GM18505 (cell line): ENCODE results near the gene ST3GAL3.

Source experiments
- ATAC-seq: cut with Tn5 transposase; IDR thresholded peaks from one replicate; pipeline ENCODE4 v1.9.1; 2021; ENCODE audit not compliant: unreplicated experiment
- POLR2A ChIP-seq: IDR thresholded peaks from 4 replicates; pipeline ENCODE4 v1.6.1; 2011; ENCODE audit warnings: borderline replicate concordance; ENCODE audit not compliant: insufficient read depth, insufficient read length; ENCODE audit errors: extremely low read depth

The ST3GAL3 gene

GRCh38 chr1:43797891-43798290, 90.6 kb downstream of the ST3GAL3 start:
- no peak for TF ChIP-seq POLR2A
- ATAC-seq, result no peak

GRCh38 chr1:43799656-43800635, 92.6 kb downstream of the ST3GAL3 start:
- no peak for TF ChIP-seq POLR2A
- ATAC-seq, result no peak

DNA sequence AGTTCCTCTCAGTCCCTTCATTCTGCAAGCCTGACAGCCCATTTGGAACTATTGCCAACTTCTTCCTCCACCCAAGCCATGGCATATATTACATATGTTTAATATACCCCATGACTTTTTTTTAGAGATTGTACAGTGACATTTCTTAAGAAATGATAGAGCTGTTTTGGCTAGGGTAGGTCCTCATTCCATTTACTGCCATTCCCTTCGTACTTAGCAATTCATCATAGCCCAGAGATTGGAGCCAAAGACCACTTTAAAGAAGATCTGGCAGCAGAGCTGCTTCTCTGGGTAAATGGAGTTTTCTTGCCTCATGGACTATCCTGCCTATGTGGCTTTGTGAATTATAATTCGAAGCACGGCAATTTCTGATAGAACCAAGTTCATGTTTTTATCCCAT, 93.4 kb downstream of the ST3GAL3 start:
- no peak for TF ChIP-seq POLR2A
- ATAC-seq, result no peak

- TF ChIP-seq POLR2A, result no peak
- no peak for ATAC-seq
These were observed 93.9 kb downstream of the ST3GAL3 start for GRCh38 chr1:43801203-43801602.

DNA sequence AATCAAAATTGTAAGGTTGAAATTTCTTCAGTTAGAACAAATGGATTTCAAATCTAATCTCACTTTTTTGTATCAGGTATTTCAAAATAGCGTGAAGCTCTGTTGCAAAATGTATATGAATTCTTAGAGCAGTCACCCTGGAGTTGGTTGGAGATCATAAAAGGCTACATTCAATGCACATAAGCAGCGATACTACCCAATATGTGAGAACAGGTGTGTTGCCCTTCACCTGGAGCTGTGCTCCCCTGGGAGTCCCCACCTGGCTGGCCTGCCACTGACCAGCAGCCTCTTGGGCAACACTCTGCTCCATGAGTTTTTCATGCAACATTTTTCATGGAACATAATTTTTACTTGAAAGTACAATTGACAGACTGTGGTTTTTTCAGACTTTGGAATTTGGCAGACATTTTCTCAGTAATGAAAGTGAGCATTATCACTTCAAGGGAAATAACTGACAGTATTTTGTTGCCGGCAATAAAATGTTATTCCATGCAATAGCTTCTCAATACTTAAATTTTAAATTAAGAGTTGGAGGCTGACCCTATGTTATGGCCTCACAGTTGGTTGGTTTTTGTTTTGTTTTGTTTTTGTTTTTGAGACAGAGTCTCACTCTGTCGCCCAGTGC, 95.1 kb downstream of the ST3GAL3 start:
- no peak for ATAC-seq

GRCh38 chr1:43803105-43803504, 95.8 kb downstream of the ST3GAL3 start:
- TF ChIP-seq POLR2A, result no peak
- ATAC-seq, result no peak

More for the DNA sequence above, 95.1 kb downstream of the ST3GAL3 start:
- TF ChIP-seq POLR2A, result no peak

DNA sequence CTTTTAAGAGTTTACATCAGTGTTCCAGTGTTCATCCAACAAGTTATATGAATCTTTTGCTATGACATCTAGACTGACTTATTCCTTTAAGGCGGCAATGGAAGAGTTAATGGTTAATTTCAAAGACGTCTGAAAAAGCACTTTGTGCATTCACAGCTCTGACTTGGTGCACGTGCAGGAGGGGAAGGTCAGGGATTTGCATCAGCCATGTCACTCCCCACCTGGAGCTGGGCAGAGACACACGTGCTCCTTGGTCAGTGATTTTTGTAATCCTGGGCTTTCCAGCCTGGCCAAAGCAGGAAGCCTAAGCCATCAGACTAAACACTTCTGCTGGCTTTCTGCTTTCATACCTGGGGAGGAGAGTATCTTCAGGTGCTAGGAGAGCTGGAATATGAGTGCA, 96.3 kb downstream of the ST3GAL3 start:
- ATAC-seq, result no peak
- no peak for TF ChIP-seq POLR2A

GRCh38 chr1:43804569-43804968, 97.2 kb downstream of the ST3GAL3 start:
- TF ChIP-seq POLR2A, result no peak
- ATAC-seq, result no peak

DNA sequence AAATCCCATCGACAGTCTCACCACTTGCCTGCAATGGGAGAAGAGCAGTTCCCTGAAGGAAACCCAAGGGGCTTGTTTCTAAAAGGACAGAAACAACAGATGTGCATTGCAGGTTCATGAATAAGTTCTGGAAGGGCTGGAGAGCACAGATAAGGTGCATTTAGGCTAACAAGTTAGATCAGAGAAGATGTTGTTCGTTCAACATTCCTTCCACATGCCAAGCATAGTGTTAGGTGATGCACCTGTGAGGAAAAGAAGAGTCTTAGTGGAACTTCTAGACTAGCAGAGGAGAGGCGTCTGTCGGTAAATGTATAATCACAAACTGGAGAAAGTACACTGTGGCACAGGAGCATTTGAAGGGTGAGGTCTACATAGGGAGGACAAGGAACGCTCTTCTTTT, 98.0 kb downstream of the ST3GAL3 start:
- no peak for ATAC-seq
- TF ChIP-seq POLR2A, result no peak

GRCh38 chr1:43806183-43806582, 98.8 kb downstream of the ST3GAL3 start:
- ATAC-seq, result no peak
- no peak for TF ChIP-seq POLR2A

DNA sequence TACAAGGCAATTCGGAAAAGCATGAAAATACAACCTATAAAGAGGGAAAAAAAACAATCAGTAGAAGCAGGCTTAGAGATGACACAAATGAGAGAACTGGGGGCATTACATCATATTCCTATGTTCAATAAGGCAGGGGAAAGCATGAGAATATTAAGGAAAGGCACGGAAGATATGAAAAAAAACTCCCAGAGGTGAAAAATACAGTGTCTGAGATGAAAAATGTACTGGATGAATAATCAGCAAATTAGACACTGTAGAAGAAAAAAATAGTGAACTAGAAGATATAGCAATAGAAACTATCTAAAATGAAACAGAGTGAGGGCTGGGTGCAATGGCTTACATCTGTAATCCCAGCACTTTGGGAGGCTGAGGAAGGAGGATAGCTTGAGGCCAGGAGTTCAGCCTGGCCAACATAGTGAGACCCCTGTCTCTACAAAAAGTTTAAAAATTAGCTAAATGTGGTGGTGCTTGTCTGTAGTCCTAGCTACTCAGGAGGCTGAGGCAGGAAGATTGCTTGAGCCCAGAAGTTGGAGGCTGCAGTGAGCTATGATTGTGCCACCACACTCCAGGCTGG, 101.8 kb downstream of the ST3GAL3 start:
- ATAC-seq, result no peak
- TF ChIP-seq POLR2A, result no peak

GRCh38 chr1:43812579-43812978, 105.2 kb downstream of the ST3GAL3 start:
- ATAC-seq, result no peak
- no peak for TF ChIP-seq POLR2A

DNA sequence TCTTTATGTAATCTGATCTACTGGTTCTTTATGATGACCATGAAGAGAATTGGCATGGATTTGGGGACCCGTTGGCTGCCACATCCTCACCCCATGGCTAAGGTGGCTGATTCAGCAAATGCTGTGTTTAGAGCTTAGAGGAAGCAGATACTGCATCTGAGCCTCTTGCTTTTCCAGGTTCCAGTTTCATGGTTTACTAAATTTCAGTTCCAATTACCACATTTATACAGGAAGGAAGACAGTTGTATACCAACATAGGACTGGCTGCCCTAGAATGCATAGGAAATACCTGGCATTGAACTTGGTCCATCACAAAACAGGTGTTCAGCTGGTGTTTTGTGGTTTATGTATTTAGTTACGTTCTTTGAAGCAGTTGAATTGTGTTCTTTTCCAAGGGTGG, 107.1 kb downstream of the ST3GAL3 start:
- no peak for TF ChIP-seq POLR2A
- ATAC-seq, result no peak
